Body of pancreas (tissue), 4 donors: Measurements from ENCODE around the gene NR3C2.

Source experiments
- CTCF ChIP-seq, 7 experiments: fragments of 450-650 bp in 4 of 7; fragments of 200-600 bp in 3 of 7; sonication (generic) in 3 of 7; IDR thresholded peaks; one replicate each; pipeline ENCODE4 v1.5.1; 2016 to 2019; ENCODE audit warnings: antibody characterized with exemption in 7 of 7
- POLR2A ChIP-seq, 3 donors: fragments of 450-650 bp; IDR thresholded peaks; one replicate each; pipeline ENCODE4 v1.6.1; 2016; ENCODE audit warnings: antibody characterized with exemption in 3 of 3, mild to moderate bottlenecking in 2 of 3

- TF ChIP-seq POLR2A (IDR thresholded peaks at IDR 0.05) (no peak), CTCF (IDR thresholded peaks at IDR 0.05) (no peak)
Observed at GRCh38 chr4:148093065-148093464, 349.1 kb downstream of the NR3C2 start.
